Loucy (cell line): ENCODE results near the gene CALML4.
"Not testable (repeated sequence)": the region's sequence is repeated elsewhere in the genome, so short reads cannot be mapped to it uniquely, and the experiment has no call there.

Experiments used
- H2AFZ ChIP-seq: fragments of 200-600 bp; sonication (generic); 2 replicates; pipeline ENCODE4 v1.6.0; 2016; ENCODE audit warnings: antibody characterized with exemption, mild to moderate bottlenecking, low read length, moderate library complexity
- H3F3A ChIP-seq: fragments of 200-600 bp; 2 replicates; pipeline ENCODE4 v1.6.0; 2016; ENCODE audit warnings: antibody characterized with exemption, low read depth, mild to moderate bottlenecking
- H3K27me3 ChIP-seq: fragments of 200-600 bp; sonication (generic); 2 replicates; pipeline ENCODE4 v1.6.1; 2014; ENCODE audit warnings: low read length, mild to moderate bottlenecking; ENCODE audit not compliant: insufficient read depth, poor library complexity, severe bottlenecking
- H3K36me3 ChIP-seq: fragments of 200-600 bp; sonication (generic); 2 replicates; pipeline ENCODE4 v1.6.1; 2016; ENCODE audit warnings: low read length; ENCODE audit not compliant: insufficient read depth
- H3K4me1 ChIP-seq: fragments of 200-600 bp; sonication (generic); 2 replicates; pipeline ENCODE4 v1.5.1; 2014; ENCODE audit warnings: low read length, mild to moderate bottlenecking; ENCODE audit not compliant: insufficient read depth, poor library complexity, severe bottlenecking
- H3K4me2 ChIP-seq: fragments of 200-600 bp; sonication (generic); 2 replicates; pipeline ENCODE4 v1.6.0; 2014; ENCODE audit warnings: antibody characterized with exemption, low read length, low read depth, mild to moderate bottlenecking; ENCODE audit not compliant: poor library complexity, severe bottlenecking
- H3K4me3 ChIP-seq: fragments of 200-600 bp; sonication (generic); 2 replicates; pipeline ENCODE4 v1.5.1; 2014; ENCODE audit warnings: low read length, mild to moderate bottlenecking, mixed read lengths; ENCODE audit not compliant: poor library complexity, severe bottlenecking
- H3K79me2 ChIP-seq: fragments of 200-600 bp; sonication (generic); 2 replicates; pipeline ENCODE4 v1.6.1; 2014; ENCODE audit warnings: low read length; ENCODE audit not compliant: insufficient read depth
- H3K9ac ChIP-seq: fragments of 200-600 bp; sonication (generic); 2 replicates; pipeline ENCODE4 v1.6.0; 2014; ENCODE audit warnings: mild to moderate bottlenecking, low read depth, low read length, moderate library complexity; ENCODE audit not compliant: poor library complexity, severe bottlenecking
- H3K9me2 ChIP-seq: fragments of 200-600 bp; sonication (generic); replicated peaks from 2 replicates; pipeline ENCODE4 v1.6.1; 2016; ENCODE audit warnings: low read depth, low read length, mixed read lengths
- H3K9me3 ChIP-seq: fragments of 200-600 bp; sonication (generic); 2 replicates; pipeline ENCODE4 v1.6.1; 2014; ENCODE audit warnings: mild to moderate bottlenecking, antibody characterized with exemption, low read length, low read depth; ENCODE audit not compliant: insufficient read depth
- H4K20me1 ChIP-seq: fragments of 200-600 bp; sonication (generic); 2 replicates; pipeline ENCODE4 v1.6.0; 2014; ENCODE audit warnings: antibody characterized with exemption, low read length, mild to moderate bottlenecking; ENCODE audit not compliant: insufficient read depth, poor library complexity, severe bottlenecking
- CTCF ChIP-seq: fragments of 200-600 bp; sonication (generic); conservative IDR thresholded peaks from 2 replicates; pipeline ENCODE4 v1.5.1; 2014; ENCODE audit warnings: mild to moderate bottlenecking, antibody characterized with exemption, low read length
- EZH2phosphoT487 ChIP-seq: fragments of 200-600 bp; IDR thresholded peaks from 2 replicates; pipeline ENCODE4 v1.6.1; 2018; ENCODE audit warnings: antibody characterized with exemption, mild to moderate bottlenecking, moderate library complexity, borderline replicate concordance

Gene CALML4

GRCh38 chr15:68224546-68225250, 19.6 kb upstream of the CALML4 start:
- H3K36me3 ChIP-seq: no peaks in the 10 kb centered on the region
- H3F3A ChIP-seq: peaks cover 8% of the 10 kb centered on the region
- peak overlapping the region; percentile 60 for H3K9ac ChIP-seq
- H3K27me3 ChIP-seq: no peaks in the 10 kb centered on the region
- H3K9me3 ChIP-seq: no peaks in the 10 kb centered on the region
- H3K4me2 ChIP-seq: peak overlapping the region; percentile 98
- peak overlapping the region; percentile 73 for H3K4me3 ChIP-seq
- H4K20me1 ChIP-seq: peaks cover 32% of the 10 kb centered on the region
- TF ChIP-seq CTCF (no peak), EZH2phosphoT487 (no peak)
- peaks cover 41% of the 10 kb centered on the region for H3K4me1 ChIP-seq
- H3K79me2 ChIP-seq: peaks cover 84% of the 10 kb centered on the region
- H2AFZ ChIP-seq: no peak overlapping the region
- H3K9me2 ChIP-seq: no peaks in the 10 kb centered on the region

- Histone ChIP-seq H2AFZ (no peak overlapping the region), H3K27me3 (no peaks in the 10 kb centered on the region), H3K79me2 (peaks cover 88% of the 10 kb centered on the region), H3K36me3 (peaks cover 2% of the 10 kb centered on the region; the same call in 1 of the 2 replicates), H3K9me3 (no peaks in the 10 kb centered on the region), H3K9ac (no peak overlapping the region), H3K4me3 (peak overlapping the region; percentile 73), H3F3A (peaks cover 8% of the 10 kb centered on the region), H4K20me1 (peaks cover 36% of the 10 kb centered on the region), H3K4me1 (peaks cover 41% of the 10 kb centered on the region), H3K9me2 (no peaks in the 10 kb centered on the region), H3K4me2 (peak overlapping the region; percentile 98)
- TF ChIP-seq CTCF (no peak), EZH2phosphoT487 (no peak)
Observed at GRCh38 chr15:68224108-68224507, 19.0 kb upstream of the CALML4 start.

GRCh38 chr15:68223171-68223570, 18.0 kb upstream of the CALML4 start:
- H3K27me3 ChIP-seq: no peaks in the 10 kb centered on the region
- peaks cover 88% of the 10 kb centered on the region for H3K79me2 ChIP-seq
- peaks cover 8% of the 10 kb centered on the region for H3F3A ChIP-seq
- H3K36me3 ChIP-seq: peaks cover 12% of the 10 kb centered on the region; the same call in 1 of the 2 replicates
- no peaks in the 10 kb centered on the region for H3K9me3 ChIP-seq
- no peak overlapping the region for H3K4me3 ChIP-seq
- H3K4me1 ChIP-seq: peaks cover 36% of the 10 kb centered on the region
- H3K9ac ChIP-seq: no peak overlapping the region
- H3K4me2 ChIP-seq: peak overlapping the region; percentile 98
- H4K20me1 ChIP-seq: peaks cover 34% of the 10 kb centered on the region
- no peaks in the 10 kb centered on the region for H3K9me2 ChIP-seq
- TF ChIP-seq EZH2phosphoT487 (no peak), CTCF (no peak)
- no peak overlapping the region for H2AFZ ChIP-seq

- Histone ChIP-seq H4K20me1 (peaks cover 31% of the 10 kb centered on the region), H3K36me3 (peaks cover 19% of the 10 kb centered on the region; the same call in 1 of the 2 replicates), H3K79me2 (peaks cover 88% of the 10 kb centered on the region), H3K4me1 (peaks cover 30% of the 10 kb centered on the region)
- H3K4me3 ChIP-seq, H3F3A ChIP-seq, H3K9me2 ChIP-seq, H3K4me2 ChIP-seq, H2AFZ ChIP-seq, H3K9ac ChIP-seq, H3K27me3 ChIP-seq, H3K9me3 ChIP-seq: not testable (repeated sequence)
Observed at GRCh38 chr15:68222432-68222743, 17.3 kb upstream of the CALML4 start.

- Histone ChIP-seq H4K20me1 (peaks cover 31% of the 10 kb centered on the region), H3K79me2 (peaks cover 88% of the 10 kb centered on the region), H3K4me1 (peaks cover 28% of the 10 kb centered on the region), H3K36me3 (peaks cover 26% of the 10 kb centered on the region; the same call in 1 of the 2 replicates)
- H3K4me2 ChIP-seq, H2AFZ ChIP-seq, H3K4me3 ChIP-seq, H3K9me2 ChIP-seq, H3K9ac ChIP-seq, H3K9me3 ChIP-seq, H3K27me3 ChIP-seq, H3F3A ChIP-seq: not testable (repeated sequence)
Observed at GRCh38 chr15:68221530-68222431, 16.6 kb upstream of the CALML4 start.
